Inflammatory macrophage (primary cell): ENCODE results near the gene SLC25A53.

Source experiments
- DNase-seq, 2 donors: peaks; one replicate each; pipeline ENCODE4 v3.0.0-alpha.2; 2020 to 2022
- total RNA-seq, 18 experiments: gene quantifications; one replicate each; lab custom pipeline; 2026; ENCODE audit warnings: mixed read lengths in 6 of 18, inconsistent platforms in 2 of 18; lab: John Stamatoyannopoulos, UW

Gene SLC25A53, protein sequence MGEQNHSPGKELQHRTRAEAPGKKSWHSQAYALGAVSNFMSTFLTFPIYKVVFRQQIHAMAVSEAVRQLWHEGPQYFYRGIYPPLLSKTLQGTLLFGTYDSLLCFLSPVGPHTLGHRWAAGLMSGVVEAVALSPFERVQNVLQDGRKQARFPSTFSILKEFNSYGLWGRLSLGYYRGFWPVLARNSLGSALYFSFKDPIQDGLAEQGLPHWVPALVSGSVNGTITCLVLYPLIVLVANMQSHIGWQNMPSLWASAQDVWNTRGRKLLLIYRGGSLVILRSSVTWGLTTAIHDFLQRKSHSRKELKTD
- total RNA-seq = 1.4 to 3.3 (median 2.9) reads per million in 18 experiments

DNA sequence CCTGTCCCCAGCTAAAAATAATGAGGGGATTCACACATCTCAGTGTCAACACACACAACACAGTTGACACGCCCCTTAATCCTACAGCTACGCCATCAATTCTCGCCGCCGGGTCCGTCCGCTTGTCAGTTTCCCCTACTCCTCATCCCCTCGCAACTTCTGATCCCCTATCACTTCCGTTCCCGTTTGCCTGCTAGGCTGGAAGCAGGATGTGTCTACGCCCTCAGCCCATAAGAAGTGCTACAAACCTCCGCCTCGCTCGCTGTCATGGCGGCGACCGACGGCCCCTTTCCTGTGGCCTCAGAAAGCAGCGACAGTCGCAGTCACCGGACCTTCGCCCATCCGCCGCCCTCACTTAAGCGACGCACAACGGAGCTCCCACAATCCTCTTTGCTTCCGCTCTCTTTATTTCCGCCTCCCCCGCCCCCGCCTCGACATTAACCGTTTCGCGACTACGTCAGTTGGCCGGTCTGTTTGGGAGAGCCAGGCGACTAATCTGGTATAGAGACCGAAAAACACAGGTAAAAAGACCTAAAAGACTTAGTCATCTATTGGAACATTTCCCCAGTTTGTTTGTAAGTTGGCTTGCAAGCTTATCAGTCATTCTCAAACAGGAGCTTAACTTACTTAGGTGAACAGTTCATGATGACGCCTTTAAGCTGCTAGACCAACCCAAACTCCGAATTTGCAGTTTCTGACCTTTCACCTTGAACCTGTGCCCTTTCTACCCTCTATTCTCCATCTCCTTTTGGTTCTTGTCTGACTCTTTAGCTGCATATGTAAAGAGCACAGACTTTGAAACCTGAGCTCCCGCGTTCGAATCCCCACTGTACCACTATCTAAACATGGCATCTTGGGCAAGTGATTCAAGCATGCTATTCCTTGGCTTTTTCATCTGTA, at the start of gene SLC25A53:
Gene SLC25A53 (minus strand): TSS at position 380 of the 900 bp plus-strand sequence. CDS start 51,752 bp downstream, outside the sequence.
- peak; percentile 82 to 88 for DNase-seq

DNA sequence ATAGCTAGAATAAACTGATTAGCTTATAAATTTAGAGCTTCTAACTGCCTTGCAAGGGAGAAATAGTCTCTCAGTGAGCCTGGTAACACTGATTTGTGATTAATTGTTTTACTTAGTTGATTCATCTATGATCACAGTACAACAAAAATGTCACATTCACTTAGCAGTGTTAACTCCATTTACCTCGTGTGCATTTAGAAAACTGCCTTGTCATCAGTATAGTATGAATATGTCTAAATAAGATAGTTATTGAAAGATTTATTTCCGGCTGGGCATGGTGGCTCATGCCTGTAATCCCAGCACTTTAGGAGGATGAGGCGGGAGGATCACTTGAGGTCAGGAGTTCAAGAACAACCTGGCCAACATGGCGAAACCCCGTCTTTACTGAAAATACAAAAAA, 48.7 kb upstream of the SLC25A53 start:
- DNase-seq = no peak

DNA sequence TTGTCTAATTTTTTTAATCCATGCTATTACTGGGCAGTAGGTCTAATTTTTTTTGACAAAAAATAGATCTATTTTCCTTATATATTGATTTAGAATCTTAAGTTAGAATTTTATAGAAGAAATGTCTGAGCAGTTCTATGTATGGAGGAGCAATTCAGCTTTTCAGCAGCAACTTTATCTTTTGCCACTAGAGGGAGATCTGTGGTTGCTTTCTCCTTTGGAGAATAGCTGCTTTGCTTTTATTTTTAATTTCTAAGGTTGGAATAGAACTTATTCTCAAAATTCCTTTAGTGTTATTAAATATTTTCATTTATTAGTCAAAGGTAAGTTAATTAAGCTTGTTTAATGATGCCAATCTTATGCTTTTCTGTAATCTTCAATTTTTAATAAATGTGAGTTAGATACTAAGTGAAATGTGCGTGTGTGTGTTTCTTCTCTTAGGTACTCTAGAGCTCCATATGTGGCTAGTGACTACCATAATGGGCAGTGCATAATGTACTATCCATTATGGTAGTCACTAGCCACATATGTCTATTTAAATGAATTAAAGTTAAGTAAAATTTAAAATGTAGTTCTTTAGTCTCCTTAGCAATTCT, 38.8 kb upstream of the SLC25A53 start:
- DNase-seq = peak; percentile 29 to 32

DNA sequence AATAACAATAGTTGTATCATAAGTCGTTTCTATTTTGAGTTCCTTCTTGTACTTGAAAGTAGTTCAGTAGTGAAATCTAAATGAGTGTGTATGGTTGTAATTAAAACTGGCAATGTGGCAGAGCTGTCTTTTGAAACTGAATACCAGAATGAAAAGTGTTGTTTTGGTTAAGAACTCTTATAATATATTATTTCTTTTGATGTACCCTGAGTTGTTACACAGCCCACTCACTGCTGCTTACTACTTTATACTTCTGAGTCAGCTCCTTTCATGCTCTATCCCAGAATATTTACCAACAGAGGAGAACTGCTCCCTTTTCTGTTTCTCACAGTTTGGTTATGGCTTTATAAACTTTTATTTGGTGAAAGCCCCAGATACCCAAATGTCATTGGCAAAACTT, 38.2 kb upstream of the SLC25A53 start:
- no peak for DNase-seq

DNA sequence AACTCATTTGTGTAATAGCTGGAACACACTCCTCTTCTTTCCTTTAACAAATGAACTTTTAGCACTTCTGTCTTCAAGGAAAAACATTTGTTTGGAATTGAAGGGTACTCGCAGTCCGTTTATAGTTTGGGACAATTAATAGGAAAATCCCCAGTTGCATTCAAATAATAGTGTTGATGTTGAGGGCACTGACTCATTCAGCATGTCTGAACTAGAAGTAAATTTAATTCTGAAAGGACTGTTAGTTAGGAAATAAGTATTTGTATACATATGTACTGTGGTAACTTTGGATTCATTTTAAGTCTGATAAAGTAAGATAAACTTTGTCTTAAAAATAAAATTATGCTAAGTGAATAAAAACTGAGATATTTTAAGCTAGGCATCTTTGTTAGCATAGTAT, 36.7 kb upstream of the SLC25A53 start:
- no peak for DNase-seq

DNA sequence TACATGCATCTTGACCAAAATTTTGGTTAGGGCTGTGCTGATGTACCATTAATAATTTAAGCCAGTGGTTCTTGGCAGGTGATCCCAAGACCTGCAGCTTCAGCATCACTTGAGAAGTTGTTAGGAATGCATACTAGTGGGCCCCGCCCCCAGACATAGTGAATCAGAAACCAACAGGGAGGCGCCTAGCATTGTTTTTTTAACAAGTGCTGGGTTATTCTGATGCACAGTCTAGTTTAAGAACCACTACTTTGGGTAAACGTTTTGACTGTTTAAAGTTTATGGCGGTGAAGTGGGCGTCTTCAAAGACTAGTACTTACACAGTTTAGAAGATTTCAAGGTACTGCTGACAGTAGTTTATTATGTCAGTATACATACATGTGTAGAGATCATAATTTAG, 33.0 kb upstream of the SLC25A53 start:
- no peak for DNase-seq

DNA sequence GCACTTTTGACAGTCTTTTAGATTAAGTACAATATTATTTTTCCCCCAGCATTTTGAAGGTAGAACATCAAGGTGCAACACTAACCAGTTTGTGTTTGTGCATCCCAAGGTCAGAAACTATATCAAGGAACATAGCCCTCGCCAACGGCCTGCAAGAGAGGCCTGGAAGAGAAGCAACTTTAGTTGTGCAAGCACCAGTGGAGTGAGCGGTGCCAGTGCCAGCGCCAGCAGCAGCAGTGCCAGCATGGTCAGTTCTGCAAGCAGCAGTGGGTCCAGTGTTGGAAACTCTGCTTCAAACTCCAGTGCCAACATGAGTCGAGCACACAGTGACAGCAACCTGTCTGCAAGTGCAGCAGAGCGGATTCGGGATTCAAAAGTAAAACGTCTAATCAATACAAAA, 31.1 kb upstream of the SLC25A53 start:
- DNase-seq = no peak

DNA sequence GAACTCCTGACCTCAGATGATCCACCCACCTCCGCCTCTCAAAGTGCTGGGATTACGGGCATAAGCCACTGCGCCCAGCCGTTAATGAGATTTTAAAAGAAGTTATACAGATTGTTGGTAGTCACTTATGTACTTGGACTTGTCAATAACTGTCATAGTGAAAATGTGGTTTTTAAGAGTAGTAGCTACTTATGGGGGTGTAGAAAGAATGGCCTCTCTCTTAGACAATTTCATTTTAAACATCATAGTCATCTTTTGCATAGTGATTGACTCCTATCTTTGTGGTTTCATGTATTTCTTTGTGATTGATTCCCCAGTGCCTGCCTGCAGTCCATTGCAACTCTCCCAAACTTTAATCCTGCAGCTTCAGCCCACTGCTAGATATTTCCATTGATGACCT, 26.9 kb upstream of the SLC25A53 start:
- no peak for DNase-seq

DNA sequence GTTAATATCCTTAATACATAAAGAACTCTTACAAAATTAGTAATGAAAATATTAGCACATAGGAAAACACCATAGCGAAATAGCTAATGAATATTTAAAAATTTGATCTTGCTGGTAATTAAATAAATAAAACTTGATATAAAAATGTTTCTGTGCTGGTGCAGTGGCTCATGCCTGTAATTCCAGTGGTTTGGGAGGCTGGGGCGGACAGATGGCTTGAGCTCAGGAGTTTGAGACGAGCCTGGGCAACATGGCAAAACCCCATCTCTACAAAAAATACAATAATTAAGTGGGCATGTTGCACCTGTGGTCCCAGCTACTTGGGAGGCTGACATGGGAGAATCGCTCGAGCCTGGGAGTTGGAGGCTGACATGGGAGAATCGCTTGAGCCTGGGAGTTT, 17.0 kb upstream of the SLC25A53 start:
- DNase-seq = no peak

DNA sequence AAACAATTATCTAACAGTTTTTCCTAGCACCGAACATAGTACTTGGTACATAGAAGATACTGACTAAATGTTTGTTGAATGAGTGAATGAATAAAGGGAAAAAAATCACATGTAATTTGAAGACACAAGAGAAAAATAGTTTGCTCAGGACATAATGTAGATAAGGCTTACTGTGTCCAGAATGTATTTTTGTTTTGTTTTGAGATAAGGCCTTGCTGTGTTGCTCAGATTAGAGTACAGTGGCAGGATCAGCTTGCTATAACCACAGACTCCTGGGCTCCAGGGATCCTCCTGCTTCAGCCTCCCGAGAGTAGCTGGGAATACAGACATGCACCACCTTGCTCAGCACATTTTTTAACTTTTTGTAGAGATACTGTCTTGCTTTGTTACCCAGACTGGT, 16.0 kb upstream of the SLC25A53 start:
- no peak for DNase-seq

DNA sequence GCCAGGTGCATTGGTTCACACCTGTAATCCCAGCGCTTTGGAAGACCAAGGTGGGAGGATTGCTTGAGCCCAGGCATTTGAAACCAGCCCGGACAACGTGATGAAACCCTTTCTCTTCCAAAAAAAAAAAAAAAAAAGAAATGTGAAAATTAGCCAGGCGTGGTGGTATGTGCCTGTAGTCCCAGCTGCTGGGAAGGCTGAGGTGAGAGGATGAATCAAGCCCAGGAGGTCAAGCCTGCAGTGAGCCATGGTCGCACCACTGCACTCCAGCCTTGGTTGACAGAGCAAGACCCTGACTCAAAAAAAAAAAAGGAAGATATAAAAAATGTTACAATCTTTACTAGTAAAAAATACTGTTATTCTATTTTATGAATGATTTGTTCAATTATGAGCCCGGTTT, 15.3 kb upstream of the SLC25A53 start:
- no peak for DNase-seq

DNA sequence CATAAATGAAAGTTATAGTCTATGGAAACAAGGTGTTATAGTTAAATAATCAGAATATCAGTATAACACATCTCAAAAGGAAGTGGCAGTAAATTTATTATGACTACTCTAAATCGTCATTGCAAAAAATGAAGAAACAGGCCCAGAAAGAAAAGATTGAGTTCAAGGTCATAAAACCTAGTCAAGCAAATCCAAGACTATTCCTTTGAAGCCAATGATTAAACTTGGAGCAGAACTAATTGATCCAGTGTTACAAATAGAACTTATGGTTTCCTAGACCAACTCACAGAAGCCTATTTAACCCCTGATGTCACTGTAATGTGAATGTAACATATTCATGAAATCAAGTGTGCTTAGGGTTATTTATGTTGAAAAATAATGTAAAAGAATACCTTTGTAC, 11.3 kb upstream of the SLC25A53 start:
- no peak for DNase-seq

DNA sequence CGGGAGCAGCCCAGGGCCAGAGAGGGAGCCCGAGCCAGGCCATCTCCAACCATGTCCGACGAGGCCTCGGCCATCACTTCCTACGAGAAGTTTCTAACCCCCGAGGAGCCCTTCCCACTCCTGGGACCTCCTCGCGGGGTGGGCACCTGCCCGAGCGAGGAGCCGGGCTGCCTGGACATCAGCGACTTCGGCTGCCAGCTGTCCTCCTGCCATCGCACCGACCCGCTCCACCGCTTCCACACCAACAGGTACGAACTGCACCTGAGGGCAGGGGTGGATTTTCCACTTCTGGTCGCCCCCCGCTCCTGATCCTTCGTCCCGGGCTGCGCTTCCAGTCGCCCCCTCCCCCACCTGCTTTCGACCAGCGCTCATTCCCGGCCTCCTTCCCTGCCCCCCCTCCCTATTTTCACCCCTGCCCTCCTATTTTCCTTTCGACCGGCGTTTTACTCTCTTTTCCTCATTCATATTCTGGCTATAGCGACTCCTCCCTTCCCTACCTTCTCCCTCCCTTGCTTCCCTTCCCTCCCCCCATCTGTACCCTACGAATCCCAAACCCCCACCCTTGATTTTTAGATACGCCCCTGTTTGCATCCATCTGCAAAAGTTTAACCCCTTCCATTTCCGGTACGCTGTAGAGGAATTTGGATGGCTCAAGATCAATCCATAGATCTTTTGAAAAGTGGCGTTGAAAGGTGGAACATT, 10.1 kb upstream of the SLC25A53 start:
- no peak for DNase-seq

DNA sequence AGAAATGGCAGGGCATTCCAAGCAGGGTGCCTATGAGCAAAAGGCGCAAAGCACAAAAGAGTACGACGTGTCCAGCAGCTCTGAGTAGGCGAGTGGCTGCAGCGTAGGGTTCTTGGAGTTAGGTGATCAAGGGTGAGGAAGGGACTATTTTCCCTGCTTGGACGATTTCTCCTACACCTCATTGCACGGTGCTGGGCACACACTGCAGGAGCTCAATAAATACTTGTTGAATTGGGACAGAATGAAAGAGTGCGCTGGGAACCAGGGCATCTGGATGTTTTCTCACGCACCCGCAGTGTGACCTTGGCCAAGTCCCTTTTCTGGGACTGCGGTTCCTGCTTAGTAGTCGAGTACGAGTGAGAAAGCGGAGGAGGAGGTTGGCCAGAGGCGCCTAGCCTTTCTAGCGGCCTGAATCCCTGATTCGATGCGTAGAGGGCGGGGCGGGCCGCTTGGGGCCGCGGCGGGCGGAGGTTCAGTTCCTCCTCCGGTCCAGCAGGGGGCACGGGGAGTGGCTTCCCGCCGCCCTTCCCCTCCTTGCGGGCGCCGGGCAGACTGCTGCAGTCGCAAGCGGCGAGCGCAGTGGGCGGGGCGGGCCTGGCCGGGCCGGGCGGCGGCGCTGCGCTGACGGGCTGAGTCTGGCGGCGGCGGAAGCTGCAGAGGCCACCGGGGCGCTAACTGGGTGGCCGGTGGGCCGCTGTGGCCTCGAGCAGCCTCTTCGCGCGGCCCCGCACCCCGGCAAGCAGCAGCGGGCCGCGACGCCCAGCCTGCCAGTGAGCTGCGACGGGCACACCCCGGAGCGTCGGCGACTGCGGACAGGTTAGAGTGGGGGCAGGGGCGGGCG, 9.3 kb upstream of the SLC25A53 start, which contains the start of gene FAM199X:
Gene FAM199X (plus strand): TSS at position 560 of the 841 bp plus-strand sequence. CDS start 333 bp downstream, outside the sequence.
- peak; percentile 89 to 93 for DNase-seq

DNA sequence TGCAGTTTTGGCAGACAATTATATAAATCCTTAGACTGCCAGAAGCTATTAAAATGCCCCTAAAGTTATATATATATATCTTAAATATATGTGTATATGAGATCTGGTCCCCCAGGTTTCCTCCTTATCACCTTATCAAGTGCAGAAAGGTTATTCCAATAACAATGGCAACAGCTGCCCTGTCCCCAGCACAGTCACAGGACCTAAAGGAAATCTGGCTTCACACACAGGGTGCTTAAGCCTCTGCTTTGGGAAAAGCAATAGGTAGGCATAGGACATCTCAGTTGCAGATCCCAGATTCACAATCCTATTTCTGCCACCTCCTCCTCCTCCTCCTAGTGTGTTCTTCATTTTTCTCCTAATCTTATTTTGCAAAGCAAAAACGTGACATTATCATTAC, 5.8 kb downstream of the SLC25A53 start:
- DNase-seq = no peak

DNA sequence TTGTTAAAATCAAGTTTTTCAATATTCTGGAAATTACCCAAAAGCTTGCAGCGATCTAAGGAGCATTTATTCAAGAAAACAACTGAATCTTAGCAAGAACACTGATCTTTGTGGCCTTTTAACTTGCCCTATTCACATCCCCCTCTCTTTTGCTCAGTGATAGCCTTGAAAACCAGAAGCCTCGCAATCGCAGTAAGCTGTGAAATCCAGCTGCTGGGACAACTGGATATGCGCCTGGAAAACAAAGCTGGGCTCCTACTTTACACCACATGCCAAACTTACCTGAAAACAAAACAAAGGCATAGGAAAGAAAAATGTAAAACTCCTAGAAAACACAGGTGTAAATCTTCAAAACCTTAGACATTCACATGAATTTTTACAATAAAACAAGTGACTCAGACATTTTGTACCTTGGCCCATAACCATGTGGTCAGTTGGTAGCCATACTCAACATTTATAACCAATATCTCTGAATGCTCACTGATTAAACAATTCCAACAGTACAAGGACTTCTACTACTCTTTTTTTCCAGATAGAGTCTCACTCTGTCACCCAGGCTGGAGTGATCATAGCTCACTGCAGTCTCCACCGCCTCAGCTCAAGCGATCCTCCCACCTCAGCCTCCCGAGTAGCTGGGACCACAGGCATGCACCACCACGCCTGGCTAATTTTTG, 15.6 kb downstream of the SLC25A53 start:
- no peak for DNase-seq

DNA sequence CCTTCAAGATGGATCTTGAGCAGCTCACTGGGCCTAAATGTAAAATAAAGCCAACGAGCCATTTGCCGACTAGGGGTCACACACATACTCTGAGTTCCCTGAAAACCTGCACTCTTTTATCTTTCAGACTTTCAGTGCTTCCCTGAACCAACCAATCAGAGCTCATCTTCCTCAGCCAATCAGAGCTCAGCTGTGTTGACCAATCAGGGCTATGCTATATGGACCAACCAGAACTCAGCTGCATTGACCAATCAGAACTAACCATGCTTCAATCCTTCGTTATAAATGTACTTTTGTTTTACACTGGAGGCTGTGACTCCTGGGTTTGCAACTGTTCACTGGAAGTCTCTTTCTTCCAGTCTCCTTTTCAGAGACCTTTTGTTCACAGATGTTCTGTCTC, 19.3 kb downstream of the SLC25A53 start:
- no peak for DNase-seq

DNA sequence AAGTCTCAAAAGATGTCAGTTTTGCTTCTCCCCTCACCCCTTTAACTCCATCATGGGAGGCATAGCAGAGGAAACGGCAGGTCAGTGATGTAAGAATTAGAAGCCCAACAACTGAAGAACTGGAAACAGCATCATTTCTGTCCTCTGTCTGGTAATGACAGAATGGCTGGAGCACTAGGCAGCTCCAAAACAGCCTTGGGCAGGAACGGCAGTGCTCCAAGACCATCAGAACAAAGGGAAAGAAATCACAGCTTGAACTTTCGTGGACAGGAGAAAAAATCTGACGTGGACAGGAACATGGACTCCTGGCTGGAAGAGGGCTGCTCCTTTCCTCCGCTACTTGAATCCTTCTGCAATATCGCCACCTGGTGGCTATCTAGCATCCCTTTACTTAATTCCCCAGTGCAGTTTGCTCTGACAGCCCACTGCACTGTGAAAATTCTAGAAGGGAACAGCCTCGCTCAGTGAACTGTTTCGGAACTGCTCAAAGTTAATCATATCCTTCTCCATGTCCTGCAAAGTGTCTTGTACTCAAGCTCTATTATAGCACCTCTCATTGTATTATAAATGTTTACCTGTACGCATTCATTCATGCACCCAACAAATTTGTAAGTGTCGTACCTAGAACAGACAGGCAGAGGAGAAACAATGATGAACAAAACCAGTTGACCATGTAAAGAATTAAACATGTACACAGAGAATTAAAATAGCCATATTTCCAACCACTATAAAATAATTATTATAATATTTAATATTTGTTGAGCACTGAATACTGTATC, 20.4 kb downstream of the SLC25A53 start:
- peak; percentile 62 to 66 for DNase-seq

DNA sequence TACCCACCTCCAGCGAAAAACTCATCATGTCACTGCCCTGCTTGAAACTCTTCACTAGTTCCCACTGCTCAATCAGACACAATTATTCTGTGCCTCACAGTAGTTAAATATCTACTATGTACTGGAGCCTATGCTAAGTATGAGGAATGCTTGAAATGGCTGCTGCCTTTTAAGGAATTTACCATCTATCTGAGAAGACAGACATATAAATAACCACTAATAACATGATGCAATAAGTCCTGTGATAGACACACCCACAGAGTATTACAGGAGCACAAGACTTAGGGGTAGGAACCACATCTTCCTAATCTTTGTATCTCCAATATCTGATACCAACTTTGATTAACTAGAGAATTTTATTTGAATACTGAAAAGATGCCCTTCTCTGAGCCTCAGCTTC, 21.1 kb downstream of the SLC25A53 start:
- no peak for DNase-seq

DNA sequence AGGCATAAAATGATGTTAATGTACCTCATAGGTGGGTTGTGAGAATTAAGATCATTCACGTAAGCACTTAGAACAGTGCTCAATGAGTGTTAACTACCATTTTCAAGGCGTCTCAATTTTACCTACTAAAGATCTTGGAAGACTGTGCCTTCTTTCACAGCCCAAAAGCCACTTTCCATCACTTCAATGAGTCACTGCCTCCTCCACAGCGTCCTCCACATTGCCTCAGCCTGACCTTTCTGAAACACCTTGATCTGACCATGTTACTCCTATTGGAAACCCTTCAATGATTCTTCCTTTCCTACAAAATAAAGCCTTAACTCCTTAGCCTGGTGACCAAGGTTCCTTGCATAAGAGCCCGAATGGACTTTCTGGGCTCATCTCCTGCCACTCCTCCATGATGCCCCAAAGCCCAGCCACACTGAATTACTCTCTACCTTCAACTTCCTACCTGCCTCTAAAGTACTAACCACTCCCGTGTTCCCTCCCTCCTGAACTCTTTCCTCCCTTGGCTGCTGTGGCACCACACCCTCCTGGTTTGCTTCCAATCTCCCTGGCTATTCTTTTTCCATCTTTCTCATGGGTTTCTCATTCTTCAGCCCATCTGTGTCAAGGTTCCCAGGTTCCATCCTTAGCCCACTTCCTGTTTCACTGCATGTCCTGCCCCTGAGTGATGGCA, 22.1 kb downstream of the SLC25A53 start:
- no peak for DNase-seq
